Colonic mucosa (tissue), 4 donors: ENCODE measurements around the gene R3HCC1L. TPM values are rescaled to one million over a fixed set of nuclear protein-coding genes. Genes with fewer than 3 reads are reported as not detected.
"Not testable (repeated sequence)": the region's sequence is repeated elsewhere in the genome, so short reads cannot be mapped to it uniquely, and the experiment has no call there.

Experiments used
- DNase-seq: peaks from one replicate; pipeline ENCODE4 v3.0.0-alpha.2; 2020
- H3K27ac ChIP-seq: fragments of 200-600 bp; one replicate; pipeline ENCODE4 v1.8.0; 2021
- H3K27me3 ChIP-seq: fragments of 200-600 bp; one replicate; pipeline ENCODE4 v1.8.0; 2021
- H3K36me3 ChIP-seq: fragments of 200-600 bp; one replicate; pipeline ENCODE4 v1.8.0; 2021
- H3K4me1 ChIP-seq: fragments of 200-600 bp; one replicate; pipeline ENCODE4 v1.8.0; 2021; ENCODE audit warnings: mild to moderate bottlenecking
- H3K4me3 ChIP-seq: fragments of 200-600 bp; one replicate; pipeline ENCODE4 v1.8.0; 2021
- H3K9ac ChIP-seq, 2 donors: one replicate each; pipeline ENCODE4 v1.7.0; 2013; ENCODE audit warnings: control low read depth in 2 of 2, low read depth in 2 of 2, low read length in 2 of 2
- H3K9me3 ChIP-seq: fragments of 200-600 bp; one replicate; pipeline ENCODE4 v1.8.0; 2021
- intact Hi-C: fragments of 100-400 bp; cut with DNase I; formaldehyde crosslinking; loops from one replicate; pipeline ENCODE4 v1.14.1; 2022
- total RNA-seq, 2 donors: library from RNA; stranded (reverse); fragmentation: NEBNext Ultra II Directional in 1 of 2; extraction: Animal tissue kit (Norgen Biotek cat#: 25700) in 1 of 2; gene quantifications; one replicate each; pipeline ENCODE4 v1.2.1, GENCODE V29; 2021
- TF ChIP-seq, protein P1 (sequence below): fragments of 200-600 bp; IDR thresholded peaks from one replicate; pipeline ENCODE4 v1.8.0; 2022; ENCODE audit warnings: antibody characterized with exemption, mild to moderate bottlenecking
- donor health status: healthy.
- donor health status: DM: no; HTN: no; CAD: no.
- donor health status: DM: no; HTN: no; CAD: no.

R3HCC1L gene
- total RNA-seq, 2 donors from 2014 or later, result 16.7 to 16.8 TPM

DNA sequence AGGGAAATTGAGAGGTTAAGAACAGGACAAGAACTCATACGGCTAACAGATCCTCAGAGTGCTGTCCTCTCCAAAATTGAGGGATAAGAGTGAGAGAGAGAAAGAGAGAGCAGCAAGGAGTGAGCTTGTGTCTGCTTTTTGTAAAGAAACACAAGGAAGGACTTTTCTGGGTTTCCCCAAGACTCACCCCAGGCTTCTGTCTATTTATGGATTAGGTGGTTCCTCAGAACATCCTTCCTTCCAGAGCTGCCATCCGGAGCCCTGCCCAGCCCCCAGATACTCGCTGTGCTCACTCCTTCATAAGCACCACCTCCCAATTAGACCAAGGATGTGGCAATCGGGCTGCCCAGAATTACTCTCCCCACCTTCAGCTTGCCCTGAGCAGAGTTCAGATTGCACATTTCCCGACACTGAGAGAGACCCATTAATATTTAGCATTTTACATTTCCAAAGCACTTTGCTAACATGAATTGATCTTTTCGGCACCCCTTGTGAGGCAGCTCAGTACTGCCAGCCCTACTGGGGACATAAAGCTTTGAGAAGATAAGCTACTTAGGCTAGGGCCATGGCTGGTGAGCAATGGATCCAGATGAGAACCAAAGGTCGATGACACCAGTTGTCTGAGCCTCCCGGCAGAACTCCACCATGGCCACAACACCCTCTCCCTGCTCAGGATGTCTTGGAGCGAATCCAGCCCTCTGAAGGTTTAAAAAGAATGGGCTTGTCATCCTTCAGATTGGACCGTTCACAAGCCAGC lies 19.2 kb upstream of the R3HCC1L start:
- H3K4me1 ChIP-seq, result no peaks in the 10 kb centered on the region
- H3K9me3 ChIP-seq, result no peaks in the 10 kb centered on the region
- no peaks in the 10 kb centered on the region for H3K36me3 ChIP-seq
- no peak overlapping the region for H3K9ac ChIP-seq
- TF ChIP-seq, protein P1, sequence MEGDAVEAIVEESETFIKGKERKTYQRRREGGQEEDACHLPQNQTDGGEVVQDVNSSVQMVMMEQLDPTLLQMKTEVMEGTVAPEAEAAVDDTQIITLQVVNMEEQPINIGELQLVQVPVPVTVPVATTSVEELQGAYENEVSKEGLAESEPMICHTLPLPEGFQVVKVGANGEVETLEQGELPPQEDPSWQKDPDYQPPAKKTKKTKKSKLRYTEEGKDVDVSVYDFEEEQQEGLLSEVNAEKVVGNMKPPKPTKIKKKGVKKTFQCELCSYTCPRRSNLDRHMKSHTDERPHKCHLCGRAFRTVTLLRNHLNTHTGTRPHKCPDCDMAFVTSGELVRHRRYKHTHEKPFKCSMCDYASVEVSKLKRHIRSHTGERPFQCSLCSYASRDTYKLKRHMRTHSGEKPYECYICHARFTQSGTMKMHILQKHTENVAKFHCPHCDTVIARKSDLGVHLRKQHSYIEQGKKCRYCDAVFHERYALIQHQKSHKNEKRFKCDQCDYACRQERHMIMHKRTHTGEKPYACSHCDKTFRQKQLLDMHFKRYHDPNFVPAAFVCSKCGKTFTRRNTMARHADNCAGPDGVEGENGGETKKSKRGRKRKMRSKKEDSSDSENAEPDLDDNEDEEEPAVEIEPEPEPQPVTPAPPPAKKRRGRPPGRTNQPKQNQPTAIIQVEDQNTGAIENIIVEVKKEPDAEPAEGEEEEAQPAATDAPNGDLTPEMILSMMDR, result no peak
- intact Hi-C loops, result no loop called here
- no peak overlapping the region for H3K27ac ChIP-seq
- no peaks in the 10 kb centered on the region for H3K27me3 ChIP-seq
- H3K4me3 ChIP-seq, result no peak overlapping the region
- DNase-seq, result no peak

GRCh38 chr10:98119891-98120290 lies 14.6 kb upstream of the R3HCC1L start:
- Histone ChIP-seq H3K9me3 (no peaks in the 10 kb centered on the region), H3K9ac (no peak overlapping the region), H3K36me3 (no peaks in the 10 kb centered on the region), H3K4me3 (no peak overlapping the region), H3K27ac (no peak overlapping the region), H3K4me1 (no peaks in the 10 kb centered on the region), H3K27me3 (no peaks in the 10 kb centered on the region)
- intact Hi-C loops, result no loop called here
- DNase-seq, result no peak
- TF ChIP-seq, protein P1, result no peak

DNA sequence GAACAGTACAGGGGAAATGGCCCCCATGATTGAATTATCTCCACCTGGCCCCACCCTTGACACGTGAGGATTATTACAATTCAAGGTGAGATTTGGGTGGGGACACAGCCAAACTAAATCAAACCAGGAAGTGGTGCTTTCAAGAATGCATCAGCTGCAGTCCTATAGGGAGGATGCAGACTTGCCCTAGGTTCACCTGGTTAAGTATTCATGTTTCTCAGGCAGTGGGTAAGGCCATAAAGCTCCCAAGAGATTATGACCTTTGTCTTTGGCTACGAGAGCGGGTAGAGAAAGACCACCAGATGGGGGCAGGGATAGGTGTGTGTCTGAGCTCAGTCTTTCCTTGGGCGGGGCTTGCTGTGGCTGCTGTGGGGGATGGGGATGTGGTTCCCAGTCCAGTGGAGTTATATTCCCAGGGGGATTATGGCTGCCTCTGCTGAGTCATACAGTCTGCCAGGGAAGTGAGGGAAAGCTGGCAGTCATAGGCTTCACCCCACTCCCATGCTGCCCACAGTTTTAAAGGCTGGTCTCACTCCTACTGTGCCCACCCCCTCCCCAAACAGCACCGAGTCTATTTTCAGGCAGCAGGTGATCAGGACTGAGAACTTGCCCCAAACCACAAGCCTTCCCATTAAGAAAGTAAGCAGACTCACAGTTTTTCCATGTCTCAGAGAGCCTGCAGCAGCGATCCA lies 8.4 kb upstream of the R3HCC1L start:
- no peaks in the 10 kb centered on the region for H3K27me3 ChIP-seq
- intact Hi-C loops, result no loop called here
- H3K4me3 ChIP-seq, result no peak overlapping the region
- H3K27ac ChIP-seq, result no peak overlapping the region
- no peak for DNase-seq
- H3K4me1 ChIP-seq, result no peaks in the 10 kb centered on the region
- TF ChIP-seq, protein P1, result no peak
- H3K9me3 ChIP-seq, result no peaks in the 10 kb centered on the region
- H3K36me3 ChIP-seq, result no peaks in the 10 kb centered on the region
- H3K9ac ChIP-seq, result no peak overlapping the region

DNA sequence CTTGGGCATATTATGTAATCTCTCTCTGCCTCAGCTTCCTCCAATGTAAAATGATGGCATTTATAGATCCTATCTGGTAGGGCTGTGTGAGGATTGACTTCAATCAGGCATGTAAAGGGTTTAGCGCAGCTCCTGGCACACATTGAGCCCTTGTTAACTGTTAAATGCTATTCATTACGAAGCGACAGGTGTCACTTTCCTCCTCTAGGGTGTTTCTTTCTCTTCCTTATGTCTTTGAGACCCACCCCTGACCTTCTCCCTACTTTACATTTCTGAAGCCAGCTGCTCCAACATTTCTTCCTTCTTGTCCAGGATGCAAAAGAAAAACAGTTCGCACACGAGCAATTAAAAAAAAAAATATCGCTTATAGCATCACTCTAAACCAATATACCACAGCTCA lies 5.7 kb upstream of the R3HCC1L start:
- peak; percentile 52 for DNase-seq
- intact Hi-C loops, result no loop called here
- Histone ChIP-seq H3K9me3 (no peaks in the 10 kb centered on the region), H3K4me1 (no peaks in the 10 kb centered on the region), H3K27ac (peak overlapping the region; percentile 55), H3K4me3 (no peak overlapping the region), H3K9ac (peak overlapping the region in 1 of 2 donors; percentile 74), H3K27me3 (no peaks in the 10 kb centered on the region), H3K36me3 (no peaks in the 10 kb centered on the region)
- TF ChIP-seq, protein P1, result no peak

DNA sequence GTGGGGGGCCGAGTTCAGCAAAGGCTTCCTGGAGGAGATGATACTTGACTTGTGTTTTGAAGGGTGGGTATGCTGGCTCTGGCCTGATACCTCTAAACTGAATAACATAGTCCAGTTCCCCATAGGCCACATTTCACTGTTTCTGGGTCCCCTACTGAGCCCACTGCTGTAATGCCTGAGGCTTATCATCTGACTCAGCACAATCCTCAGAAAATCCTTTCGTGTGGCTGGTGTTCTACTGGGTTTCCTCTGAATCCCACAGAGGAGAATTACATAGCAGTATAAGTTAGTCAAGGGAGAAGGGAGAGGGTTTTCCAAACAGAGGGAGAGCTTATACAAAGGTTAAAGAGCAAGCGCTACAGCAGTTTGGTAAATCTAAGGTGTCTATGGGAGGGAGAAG lies 2.8 kb upstream of the R3HCC1L start:
- TF ChIP-seq, protein P1, result no peak
- no peaks in the 10 kb centered on the region for H3K27me3 ChIP-seq
- H3K9ac ChIP-seq, result no peak overlapping the region
- no peaks in the 10 kb centered on the region for H3K4me1 ChIP-seq
- H3K27ac ChIP-seq, result no peak overlapping the region
- no peak for DNase-seq
- no peaks in the 10 kb centered on the region for H3K9me3 ChIP-seq
- intact Hi-C loops, result no loop called here
- H3K36me3 ChIP-seq, result no peaks in the 10 kb centered on the region
- no peak overlapping the region for H3K4me3 ChIP-seq

- intact Hi-C loops, DNase-seq: not testable (repeated sequence)
Observed at GRCh38 chr10:98133075-98133752, 1.2 kb upstream of the R3HCC1L start.

More at GRCh38 chr10:98133075-98133752, 1.2 kb upstream of the R3HCC1L start:
- H3K27me3 ChIP-seq, H3K27ac ChIP-seq, H3K9ac ChIP-seq, H3K9me3 ChIP-seq, H3K36me3 ChIP-seq, H3K4me3 ChIP-seq: not testable (repeated sequence)
- H3K4me1 ChIP-seq, result peaks cover 10% of the 10 kb centered on the region
